Neuron (in vitro differentiated cells): ENCODE data around the gene CEP350.
"Not testable (repeated sequence)": the region's sequence is repeated elsewhere in the genome, so short reads cannot be mapped to it uniquely, and the experiment has no call there.

Source experiments
- H2AFZ ChIP-seq: one replicate; pipeline ENCODE4 v1.6.1; 2013; ENCODE audit warnings: low read depth, mild to moderate bottlenecking, inconsistent platforms, low read length, moderate library complexity
- H3K27me3 ChIP-seq: one replicate; pipeline ENCODE4 v1.6.1; 2013; ENCODE audit warnings: low read length; ENCODE audit not compliant: insufficient read depth
- H3K36me3 ChIP-seq: one replicate; pipeline ENCODE4 v1.6.1; 2013; ENCODE audit warnings: low read length; ENCODE audit not compliant: insufficient read depth
- H3K4me1 ChIP-seq: one replicate; pipeline ENCODE4 v1.6.1; 2013; ENCODE audit warnings: low read length; ENCODE audit not compliant: insufficient read depth
- H3K4me3 ChIP-seq: 2 replicates; pipeline ENCODE4 v1.5.1; 2013; ENCODE audit warnings: mild to moderate bottlenecking, low read length, moderate library complexity
- H3K9me3 ChIP-seq: one replicate; pipeline ENCODE4 v1.6.1; 2013; ENCODE audit warnings: low read length

CEP350 gene

DNA sequence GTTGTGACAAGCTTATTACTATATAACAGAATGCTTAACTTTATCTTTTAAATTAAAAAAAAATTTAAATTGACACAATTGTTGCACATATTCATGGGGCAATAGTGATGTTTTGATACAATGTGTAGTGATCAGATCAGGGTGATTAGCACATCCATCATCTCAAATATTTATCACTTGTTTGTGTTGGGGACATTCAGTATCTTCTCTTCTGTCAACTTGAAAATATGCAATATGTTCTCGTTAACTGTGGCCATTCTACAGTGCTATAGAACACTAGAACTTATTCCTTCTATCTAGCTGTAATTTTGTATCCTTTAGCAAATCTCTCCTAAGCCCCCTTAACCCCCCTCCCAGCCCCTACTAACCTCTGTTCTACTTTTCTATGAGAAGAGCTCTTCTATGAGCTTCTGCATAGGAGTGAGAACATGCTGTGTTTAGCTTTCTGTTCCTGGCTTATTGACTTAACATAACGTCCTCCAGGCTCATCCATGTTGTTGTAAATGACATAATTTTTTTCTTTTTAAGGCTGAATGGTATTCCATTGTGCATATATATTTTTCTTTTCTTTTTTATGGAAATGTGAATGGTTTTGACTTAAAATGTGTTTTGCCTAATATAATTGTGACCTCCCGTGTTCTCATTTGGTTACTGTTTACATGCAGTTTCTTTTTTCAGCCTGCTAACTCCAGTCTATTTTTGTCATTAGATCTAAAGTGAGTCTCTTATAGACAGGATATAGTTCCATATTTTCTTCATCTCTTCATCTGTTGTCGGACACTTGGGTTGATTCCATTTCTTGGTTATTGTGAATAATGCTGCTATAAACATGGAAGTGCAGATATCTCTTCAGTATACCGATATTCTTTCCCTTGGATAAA, 23.8 kb downstream of the CEP350 start:
- Histone ChIP-seq H3K27me3 (no peaks in the 10 kb centered on the region), H3K36me3 (no peaks in the 10 kb centered on the region), H3K4me3 (no peak overlapping the region), H3K4me1 (no peaks in the 10 kb centered on the region), H2AFZ (no peak overlapping the region), H3K9me3 (peaks cover 3% of the 10 kb centered on the region)

DNA sequence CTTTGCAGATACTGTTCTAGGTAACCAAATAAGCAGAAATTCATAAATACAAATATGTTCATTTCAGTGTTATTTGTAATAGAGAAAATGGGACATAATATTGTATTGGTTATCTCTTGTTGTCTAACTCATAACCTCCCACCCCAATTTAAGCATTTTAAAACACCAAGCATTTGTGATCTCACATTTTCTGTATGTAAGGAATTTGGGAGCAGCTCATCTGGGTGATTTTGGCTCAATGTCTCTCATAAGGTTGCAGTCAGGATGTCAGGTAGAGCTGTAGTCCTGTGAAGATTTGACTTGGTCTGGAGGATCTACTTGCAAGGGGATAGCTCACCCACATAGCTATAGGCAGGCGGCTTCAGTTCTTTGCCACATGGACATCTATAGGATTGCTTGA, 29.5 kb downstream of the CEP350 start:
- no peak overlapping the region for H3K4me3 ChIP-seq
- H3K9me3 ChIP-seq: peaks cover 3% of the 10 kb centered on the region
- H2AFZ ChIP-seq: no peak overlapping the region
- peaks cover 10% of the 10 kb centered on the region for H3K36me3 ChIP-seq
- no peaks in the 10 kb centered on the region for H3K4me1 ChIP-seq
- H3K27me3 ChIP-seq: no peaks in the 10 kb centered on the region

DNA sequence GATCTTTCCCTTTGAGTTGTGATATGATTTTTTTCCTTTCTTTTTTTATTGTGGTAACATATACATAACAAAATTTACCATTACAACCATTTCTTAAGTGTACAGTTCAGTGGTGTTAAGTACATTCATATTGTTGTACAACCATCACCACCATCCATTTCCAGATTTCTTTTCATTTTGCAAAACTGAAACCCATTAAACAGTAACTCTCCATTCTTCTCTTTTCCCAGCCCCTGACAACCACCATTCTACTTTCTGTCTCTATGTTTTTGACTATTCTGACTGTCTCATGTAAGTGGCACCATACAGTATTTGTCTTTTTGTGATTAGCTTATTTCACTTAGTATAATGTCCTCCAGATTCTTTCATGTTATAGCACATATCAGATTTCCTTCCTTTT, 30.3 kb downstream of the CEP350 start:
- Histone ChIP-seq H3K36me3 (peaks cover 10% of the 10 kb centered on the region), H3K4me3 (no peak overlapping the region), H2AFZ (no peak overlapping the region), H3K4me1 (no peaks in the 10 kb centered on the region), H3K9me3 (no peaks in the 10 kb centered on the region), H3K27me3 (no peaks in the 10 kb centered on the region)

DNA sequence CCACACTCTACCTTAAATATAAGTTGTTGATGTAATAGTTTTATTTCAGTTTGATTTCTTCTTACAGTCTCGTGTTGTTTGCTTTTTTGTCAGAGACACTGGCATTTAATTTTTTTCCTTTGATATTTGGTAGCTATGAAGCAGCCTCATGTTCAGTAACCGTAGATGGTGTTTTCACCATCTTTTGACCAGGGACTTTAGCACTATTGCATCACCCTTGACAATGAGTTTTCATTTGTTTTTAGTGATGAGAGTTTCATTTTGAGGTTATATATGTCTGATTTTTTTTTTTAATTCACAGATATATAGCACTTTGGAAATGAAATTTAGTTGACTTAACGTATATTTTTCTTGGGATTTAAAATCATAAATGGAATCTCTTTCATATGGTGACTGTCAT, 36.2 kb downstream of the CEP350 start:
- H3K9me3 ChIP-seq: no peaks in the 10 kb centered on the region
- no peak overlapping the region for H2AFZ ChIP-seq
- H3K27me3 ChIP-seq: no peaks in the 10 kb centered on the region
- no peaks in the 10 kb centered on the region for H3K4me1 ChIP-seq
- H3K4me3 ChIP-seq: no peak overlapping the region
- H3K36me3 ChIP-seq: peaks cover 35% of the 10 kb centered on the region

DNA sequence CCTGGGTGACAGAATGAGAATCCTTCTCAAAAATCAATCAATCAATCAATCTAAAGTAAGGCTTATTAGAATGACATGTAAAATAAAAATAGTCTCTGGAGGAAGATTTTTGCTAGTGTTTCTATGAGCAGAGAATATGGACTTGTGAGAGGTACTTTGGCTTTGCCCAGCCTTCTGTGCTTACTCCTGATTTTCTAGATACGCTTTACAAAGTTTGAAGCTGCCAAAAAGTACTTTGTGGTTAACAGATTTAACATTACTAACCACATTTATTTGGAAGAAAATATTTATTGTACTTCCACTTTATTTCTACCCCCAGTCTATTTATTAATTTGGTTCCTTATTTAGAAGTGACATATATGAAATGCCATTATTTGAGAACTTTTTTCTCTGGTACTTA, 41.0 kb downstream of the CEP350 start:
- no peak overlapping the region for H3K4me3 ChIP-seq
- peaks cover 44% of the 10 kb centered on the region for H3K36me3 ChIP-seq
- no peaks in the 10 kb centered on the region for H3K4me1 ChIP-seq
- no peak overlapping the region for H2AFZ ChIP-seq
- H3K9me3 ChIP-seq: no peaks in the 10 kb centered on the region
- H3K27me3 ChIP-seq: no peaks in the 10 kb centered on the region

DNA sequence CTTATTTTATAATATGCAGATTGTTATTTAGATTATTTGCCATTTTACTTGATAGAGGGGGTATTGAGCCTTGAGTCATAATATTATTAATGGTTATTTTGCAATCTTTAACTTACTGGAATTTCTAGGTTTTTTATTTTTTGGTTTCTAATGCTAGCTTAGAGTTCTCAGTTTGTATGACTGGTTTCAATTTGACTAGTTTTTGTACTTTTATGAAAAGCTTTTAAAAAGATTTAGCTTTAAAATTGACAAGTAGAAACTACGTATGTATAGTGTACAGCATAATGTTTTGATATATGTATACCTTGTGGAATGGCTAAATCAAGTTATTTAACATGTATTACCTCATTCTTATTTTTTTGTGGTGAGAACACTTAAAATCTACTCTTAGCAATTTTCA, 41.5 kb downstream of the CEP350 start:
- H3K9me3 ChIP-seq: no peaks in the 10 kb centered on the region

DNA sequence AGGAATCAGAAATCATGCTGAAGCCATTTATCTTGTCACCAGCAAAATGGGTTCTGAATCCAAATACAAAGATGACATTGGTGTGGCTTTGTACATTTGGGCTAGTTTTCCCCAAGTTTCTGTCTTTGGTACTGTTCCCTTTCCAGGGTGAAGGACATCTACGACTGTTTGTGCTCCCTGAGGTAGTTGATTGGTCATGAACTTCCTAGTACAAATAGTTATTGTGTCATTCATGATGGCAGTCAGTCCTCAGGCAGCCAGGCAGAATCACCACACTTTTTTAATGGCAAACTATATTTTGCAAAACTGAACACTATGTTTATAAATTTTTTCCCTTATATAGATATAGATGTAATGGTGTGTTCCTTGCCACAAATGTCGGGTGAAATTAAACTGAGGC, 46.0 kb downstream of the CEP350 start:
- peaks cover 40% of the 10 kb centered on the region for H3K36me3 ChIP-seq
- H3K9me3 ChIP-seq: no peaks in the 10 kb centered on the region
- H3K4me1 ChIP-seq: no peaks in the 10 kb centered on the region
- no peak overlapping the region for H2AFZ ChIP-seq
- no peak overlapping the region for H3K4me3 ChIP-seq
- no peaks in the 10 kb centered on the region for H3K27me3 ChIP-seq

More for the DNA sequence above, 41.5 kb downstream of the CEP350 start:
- Histone ChIP-seq H3K4me3 (no peak overlapping the region), H3K4me1 (no peaks in the 10 kb centered on the region), H3K36me3 (peaks cover 40% of the 10 kb centered on the region), H2AFZ (no peak overlapping the region), H3K27me3 (no peaks in the 10 kb centered on the region)

DNA sequence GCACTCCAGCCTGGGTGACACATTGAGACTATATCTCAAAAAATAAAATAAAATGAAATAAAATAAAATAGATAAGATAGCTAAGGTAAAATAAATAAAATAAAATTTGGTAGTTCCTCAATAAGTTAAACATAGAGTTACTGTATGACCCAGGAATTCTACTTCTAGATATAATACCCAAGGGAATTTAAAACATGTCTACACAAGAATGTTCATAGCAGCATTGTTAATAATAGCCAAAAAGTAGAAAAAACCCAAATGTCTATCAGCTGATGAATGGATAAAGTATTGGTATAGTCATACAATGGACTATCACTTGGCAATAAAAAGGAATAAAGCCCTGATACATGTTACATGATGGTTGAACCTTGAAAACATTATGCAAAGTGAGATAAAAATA, 47.8 kb downstream of the CEP350 start:
- Histone ChIP-seq H3K4me1 (no peaks in the 10 kb centered on the region), H3K36me3 (peaks cover 43% of the 10 kb centered on the region), H3K9me3 (peaks cover 5% of the 10 kb centered on the region), H3K4me3 (no peak overlapping the region), H3K27me3 (no peaks in the 10 kb centered on the region), H2AFZ (no peak overlapping the region)

DNA sequence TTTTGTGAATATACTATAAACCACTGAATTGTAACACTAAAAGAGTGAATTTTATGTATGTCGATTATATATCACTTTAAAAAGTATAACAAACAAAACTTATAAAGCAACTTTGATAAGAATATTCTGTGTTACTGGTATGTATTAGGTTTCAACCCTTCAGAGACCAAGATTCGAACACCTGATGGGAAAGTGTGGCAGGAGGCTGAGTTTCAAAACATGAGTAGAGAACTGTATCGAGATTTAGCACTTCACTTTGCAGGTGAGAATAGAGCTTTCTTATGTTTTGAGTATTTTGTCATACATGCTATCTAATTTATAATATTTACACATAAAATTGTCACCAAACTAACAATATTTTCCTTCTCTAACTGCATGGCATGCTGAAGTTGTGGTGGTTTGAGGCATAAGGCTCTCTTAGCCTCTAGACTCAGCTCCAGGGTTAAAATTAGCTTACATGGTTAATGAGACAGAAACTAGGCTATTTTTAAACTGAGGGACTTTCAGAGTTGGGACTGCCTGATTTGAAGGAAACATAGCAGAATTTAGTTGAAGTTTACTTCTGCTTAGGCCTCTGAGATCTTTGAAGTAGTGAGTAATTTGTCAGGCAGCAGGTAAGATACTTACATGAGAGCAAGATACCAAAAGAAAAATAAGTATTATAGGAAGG, 48.6 kb downstream of the CEP350 start:
- Histone ChIP-seq H3K4me1 (no peaks in the 10 kb centered on the region), H3K27me3 (no peaks in the 10 kb centered on the region), H3K9me3 (peaks cover 5% of the 10 kb centered on the region), H2AFZ (no peak overlapping the region), H3K4me3 (no peak overlapping the region), H3K36me3 (peaks cover 45% of the 10 kb centered on the region)

DNA sequence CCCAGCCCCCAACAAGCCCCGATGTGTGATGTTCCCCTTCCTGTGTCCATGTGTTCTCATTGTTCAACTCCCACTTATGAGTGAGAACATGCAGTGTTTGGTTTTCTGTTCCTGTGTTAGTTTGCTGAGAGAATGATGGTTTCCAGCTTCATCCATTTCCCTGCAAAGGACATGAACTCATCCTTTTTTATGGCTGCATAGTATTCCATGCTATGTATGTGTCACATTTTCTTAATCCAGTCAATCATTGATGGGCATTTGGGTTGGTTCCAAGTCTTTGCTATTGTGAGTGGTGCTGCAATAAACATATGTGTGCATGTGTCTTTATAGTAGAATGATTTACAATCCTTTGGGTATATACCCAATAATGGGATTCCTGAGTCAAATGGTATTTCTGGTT, 52.2 kb downstream of the CEP350 start:
- peaks cover 31% of the 10 kb centered on the region for H3K36me3 ChIP-seq
- not testable (repeated sequence) for H3K9me3 ChIP-seq, H3K4me3 ChIP-seq, H3K4me1 ChIP-seq, H2AFZ ChIP-seq, H3K27me3 ChIP-seq

DNA sequence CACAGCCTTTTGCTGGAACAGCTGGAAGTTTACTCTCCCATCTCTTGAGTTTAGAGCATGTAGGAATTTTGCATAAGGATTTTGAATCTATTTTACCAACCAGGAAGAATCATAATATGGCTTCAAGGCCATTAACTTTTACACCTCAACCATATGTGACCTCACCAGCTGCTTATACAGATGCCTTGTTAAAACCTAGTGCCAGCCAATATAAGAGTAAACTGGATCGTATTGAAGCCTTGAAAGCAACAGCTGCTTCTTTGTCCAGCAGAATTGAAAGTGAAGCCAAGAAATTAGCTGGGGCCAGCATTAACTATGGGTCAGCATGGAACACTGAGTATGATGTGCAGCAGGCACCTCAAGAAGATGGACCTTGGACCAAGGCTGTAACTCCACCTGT, 65.4 kb downstream of the CEP350 start:
- no peak overlapping the region for H3K4me3 ChIP-seq
- H3K36me3 ChIP-seq: peaks cover 68% of the 10 kb centered on the region
- no peaks in the 10 kb centered on the region for H3K4me1 ChIP-seq
- H3K27me3 ChIP-seq: no peaks in the 10 kb centered on the region
- no peaks in the 10 kb centered on the region for H3K9me3 ChIP-seq
- H2AFZ ChIP-seq: no peak overlapping the region

DNA sequence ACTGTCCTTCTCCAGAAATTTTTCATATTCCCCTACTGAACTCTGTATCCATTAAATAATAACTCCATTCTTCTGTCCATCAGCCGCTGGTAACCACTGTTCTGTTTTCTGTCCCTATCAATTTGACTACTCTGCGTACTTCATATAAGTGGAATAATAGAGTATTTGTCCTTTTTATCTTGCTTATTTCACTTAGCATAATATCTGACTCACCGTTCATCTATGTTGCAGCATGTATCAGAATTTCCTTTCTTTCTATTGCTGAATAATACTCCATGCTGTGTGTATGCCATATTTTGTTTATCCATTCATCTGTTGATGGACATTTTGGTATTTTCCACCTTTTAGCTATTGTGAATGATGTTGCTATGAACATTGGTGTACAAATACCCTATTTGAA, 71.9 kb downstream of the CEP350 start:
- Histone ChIP-seq H3K27me3 (no peaks in the 10 kb centered on the region), H2AFZ (no peak overlapping the region), H3K4me3 (no peak overlapping the region), H3K4me1 (peaks cover 16% of the 10 kb centered on the region), H3K36me3 (peaks cover 50% of the 10 kb centered on the region), H3K9me3 (no peaks in the 10 kb centered on the region)

DNA sequence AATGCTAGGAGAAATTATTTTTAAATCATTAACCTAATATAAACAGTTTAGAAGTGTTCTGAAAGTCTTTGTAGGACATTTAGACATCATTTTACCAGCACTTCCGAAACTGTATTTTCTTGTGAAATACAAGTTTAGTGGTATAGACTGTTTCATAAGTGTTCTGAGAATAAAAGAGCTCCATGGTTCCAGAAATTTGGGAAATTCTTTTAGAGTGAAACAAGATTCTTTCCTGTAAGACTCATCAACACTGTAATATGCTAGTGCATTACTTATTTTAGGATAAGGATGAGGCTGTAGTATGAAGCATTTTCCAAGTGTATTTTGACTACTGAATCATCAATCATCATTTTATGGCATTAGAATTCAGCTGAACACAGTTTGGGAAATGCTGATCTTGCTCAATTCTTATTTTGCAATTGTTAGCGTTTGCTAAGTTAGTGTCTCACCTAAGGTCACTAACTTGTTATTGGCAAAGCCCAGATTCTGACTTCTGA, 73.4 kb downstream of the CEP350 start:
- Histone ChIP-seq H2AFZ (no peak overlapping the region), H3K27me3 (no peaks in the 10 kb centered on the region), H3K36me3 (peaks cover 40% of the 10 kb centered on the region), H3K4me1 (peaks cover 27% of the 10 kb centered on the region), H3K9me3 (no peaks in the 10 kb centered on the region), H3K4me3 (no peak overlapping the region)
